Caco-2 (cell line): ENCODE results near the gene GRK5. TPM values are rescaled to one million over a fixed set of nuclear protein-coding genes. Genes with fewer than 3 reads are reported as not detected.

Experiments used
- BruUV-seq: library from RNA; stranded (reverse); fragments of 400-500 nt; replicated peaks from 2 replicates; lab custom pipeline; 2021; lab: Mats Ljungman, UMichigan
- CTCF ChIA-PET: fragments of 300-600 bp; sonication (Branson Sonifier 250); formaldehyde crosslinking; loops from one replicate; lab custom pipeline; 2022; ENCODE audit warnings: antibody characterized with exemption; lab: Charles Lee
- POLR2A ChIA-PET: fragments of 300-600 bp; sonication (Branson Sonifier 250); formaldehyde crosslinking; loops from one replicate; lab custom pipeline; 2022; ENCODE audit warnings: antibody characterized with exemption; lab: Charles Lee
- DNase-seq, 2 experiments: peaks; one replicate each; pipeline versions ENCODE4 v3.0.0 to v3.0.0-alpha.2; 2020 to 2022
- H3K27me3 ChIP-seq: replicated peaks from 2 replicates; pipeline ENCODE4 v1.6.0; 2011; ENCODE audit warnings: low read length; ENCODE audit not compliant: control insufficient read depth, insufficient read depth
- H3K36me3 ChIP-seq: 2 replicates; pipeline ENCODE4 v1.5.1; 2011; ENCODE audit warnings: low read length; ENCODE audit not compliant: control insufficient read depth, insufficient read depth
- H3K4me1 ChIP-seq: fragments of 250-450 bp; sonication (Bioruptor Pico); 2 replicates; pipeline ENCODE4 v1.5.1; 2020; ENCODE audit warnings: mild to moderate bottlenecking
- H3K4me3 ChIP-seq: 2 replicates; pipeline ENCODE4 v1.5.1; 2011; ENCODE audit warnings: low read depth, mild to moderate bottlenecking, control low read depth, low read length
- H3K9me3 ChIP-seq: fragments of 250-450 bp; sonication (Bioruptor Pico); 2 replicates; pipeline ENCODE4 v1.5.1; 2020; ENCODE audit warnings: mild to moderate bottlenecking, moderate library complexity
- H3K27ac Mint-ChIP-seq: one replicate; pipeline ENCODE4 v1.8.0; 2022; ENCODE audit warnings: mixed read lengths; ENCODE audit not compliant: unreplicated experiment
- H3K27me3 Mint-ChIP-seq: one replicate; pipeline ENCODE4 v1.8.0; 2022; ENCODE audit warnings: mixed read lengths; ENCODE audit not compliant: insufficient read depth, unreplicated experiment
- H3K36me3 Mint-ChIP-seq: one replicate; pipeline ENCODE4 v1.8.0; 2022; ENCODE audit warnings: mild to moderate bottlenecking, mixed read lengths; ENCODE audit not compliant: insufficient read depth, unreplicated experiment
- H3K4me1 Mint-ChIP-seq: one replicate; pipeline ENCODE4 v1.8.0; 2022; ENCODE audit warnings: low read depth, mixed read lengths; ENCODE audit not compliant: unreplicated experiment
- H3K4me3 Mint-ChIP-seq: one replicate; pipeline ENCODE4 v1.8.0; 2022; ENCODE audit warnings: mild to moderate bottlenecking, moderate library complexity, mixed read lengths; ENCODE audit not compliant: unreplicated experiment
- H3K9me3 Mint-ChIP-seq: one replicate; pipeline ENCODE4 v1.8.0; 2022; ENCODE audit warnings: mixed read lengths; ENCODE audit not compliant: unreplicated experiment
- intact Hi-C: fragments of 100-400 bp; cut with micrococcal nuclease; formaldehyde crosslinking; loops from one replicate; pipeline ENCODE4 v1.10.0; 2022; ENCODE audit not compliant: unreplicated experiment
- total RNA-seq: library from RNA; stranded (reverse); gene quantifications from 2 replicates; pipeline ENCODE4 v1.2.3, GENCODE V29; 2022
- TF ChIP-seq, protein P1 (sequence below), 2 experiments: fragments of 200-600 bp in 1 of 2; IDR thresholded peaks; 1 replicate in 1 of 2; 2 replicates in 1 of 2; pipeline versions ENCODE4 v1.5.1 to v1.8.0; 2011 to 2022; ENCODE audit warnings: antibody characterized with exemption in 1 of 2, control low read depth in 1 of 2, inconsistent platforms in 1 of 2, low read depth in 1 of 2, low read length in 1 of 2, mild to moderate bottlenecking in 1 of 2, moderate library complexity in 1 of 2; ENCODE audit not compliant: insufficient read depth in 1 of 2, severe bottlenecking in 1 of 2, unreplicated experiment in 1 of 2

Gene GRK5
- total RNA-seq, 1 experiment from 2014 or later: 7.7 TPM

DNA sequence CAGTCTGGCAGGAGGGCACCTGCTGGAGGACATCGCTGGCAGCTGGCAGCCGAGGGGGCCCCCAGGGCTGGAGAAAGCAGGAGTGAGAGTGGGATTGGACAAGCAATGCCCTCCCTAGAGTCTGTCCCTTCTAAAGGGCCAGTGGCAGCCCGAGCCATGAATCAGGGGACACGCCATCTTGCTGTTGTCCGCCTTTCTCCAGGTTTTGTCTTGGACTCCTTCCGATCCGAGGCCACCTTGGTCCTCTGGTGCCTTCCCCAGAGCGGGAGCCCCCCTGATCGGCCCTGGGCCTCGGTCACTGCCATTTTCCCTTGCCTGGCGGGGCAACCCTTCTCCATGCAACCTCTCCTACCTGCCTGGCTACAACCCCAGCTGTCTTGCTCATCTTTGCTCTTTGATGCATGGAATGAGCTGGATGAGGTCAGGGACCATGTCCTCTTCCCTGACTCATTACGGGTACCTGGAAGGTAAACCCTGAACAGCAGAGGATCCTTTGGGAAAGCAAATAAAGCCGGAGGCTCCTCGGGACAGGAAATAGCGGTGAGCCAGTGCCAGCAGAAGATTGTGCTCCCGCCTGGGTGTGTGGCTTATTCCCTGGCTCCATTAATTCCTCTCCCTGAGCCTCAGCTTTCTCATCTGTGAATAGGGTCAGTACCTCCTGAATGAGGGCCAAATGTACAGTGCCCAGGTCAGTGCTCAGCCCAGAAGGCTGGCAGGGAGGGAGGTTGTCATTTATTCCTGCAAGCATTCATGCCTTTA is 112.0 kb downstream of the GRK5 start:
- Mint-ChIP-seq H3K9me3 (no peaks in the 10 kb centered on the region), H3K36me3 (peaks cover 5% of the 10 kb centered on the region), H3K4me3 (no peak overlapping the region), H3K4me1 (peaks cover 64% of the 10 kb centered on the region), H3K27ac (peak overlapping the region; percentile 97), H3K27me3 (no peaks in the 10 kb centered on the region)
- Histone ChIP-seq H3K9me3 (no peaks in the 10 kb centered on the region), H3K4me3 (no peak overlapping the region), H3K36me3 (no peaks in the 10 kb centered on the region; the same call in 1 of the 2 replicates), H3K27me3 (no peaks in the 10 kb centered on the region), H3K4me1 (peaks cover 69% of the 10 kb centered on the region)
- CTCF ChIA-PET: no interaction called here
- POLR2A ChIA-PET: interaction anchor here (0.5 kb wide), 1 partner anchor 99 kb away, joined by 5 read pairs; no protein-coding TSS in a partner anchor
- no TSS peak for BruUV-seq
- no peak for DNase-seq
- intact Hi-C loops: loop anchor here (5.0 to 10.0 kb wide), 3 partner anchors 67 to 112 kb away; partner anchors contain the start of gene GRK5
- TF ChIP-seq, protein P1, sequence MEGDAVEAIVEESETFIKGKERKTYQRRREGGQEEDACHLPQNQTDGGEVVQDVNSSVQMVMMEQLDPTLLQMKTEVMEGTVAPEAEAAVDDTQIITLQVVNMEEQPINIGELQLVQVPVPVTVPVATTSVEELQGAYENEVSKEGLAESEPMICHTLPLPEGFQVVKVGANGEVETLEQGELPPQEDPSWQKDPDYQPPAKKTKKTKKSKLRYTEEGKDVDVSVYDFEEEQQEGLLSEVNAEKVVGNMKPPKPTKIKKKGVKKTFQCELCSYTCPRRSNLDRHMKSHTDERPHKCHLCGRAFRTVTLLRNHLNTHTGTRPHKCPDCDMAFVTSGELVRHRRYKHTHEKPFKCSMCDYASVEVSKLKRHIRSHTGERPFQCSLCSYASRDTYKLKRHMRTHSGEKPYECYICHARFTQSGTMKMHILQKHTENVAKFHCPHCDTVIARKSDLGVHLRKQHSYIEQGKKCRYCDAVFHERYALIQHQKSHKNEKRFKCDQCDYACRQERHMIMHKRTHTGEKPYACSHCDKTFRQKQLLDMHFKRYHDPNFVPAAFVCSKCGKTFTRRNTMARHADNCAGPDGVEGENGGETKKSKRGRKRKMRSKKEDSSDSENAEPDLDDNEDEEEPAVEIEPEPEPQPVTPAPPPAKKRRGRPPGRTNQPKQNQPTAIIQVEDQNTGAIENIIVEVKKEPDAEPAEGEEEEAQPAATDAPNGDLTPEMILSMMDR (IDR thresholded peaks at IDR 0.05; ENCODE audit: insufficient read depth in 1 of 2, low read depth in 1 of 2, low read length in 1 of 2, severe bottlenecking in 1 of 2, unreplicated experiment in 1 of 2): no peak

GRCh38 chr10:119319920-119320258 is 112.5 kb downstream of the GRK5 start:
- no peak overlapping the region for H3K4me3 ChIP-seq
- intact Hi-C loops: loop anchor here (5.0 to 10.0 kb wide), 3 partner anchors 68 to 113 kb away; partner anchors contain the start of gene GRK5
- no TSS peak for BruUV-seq
- TF ChIP-seq, protein P1 (IDR thresholded peaks at IDR 0.05; ENCODE audit: insufficient read depth in 1 of 2, low read depth in 1 of 2, low read length in 1 of 2, severe bottlenecking in 1 of 2, unreplicated experiment in 1 of 2): no peak
- ChIA-PET CTCF (no interaction called here), POLR2A (interaction anchor here (0.5 kb wide), 1 partner anchor 98 kb away, joined by 5 read pairs; no protein-coding TSS in a partner anchor)
- peaks cover 4% of the 10 kb centered on the region for H3K36me3 Mint-ChIP-seq
- no peak for DNase-seq
- H3K27ac Mint-ChIP-seq: no peak overlapping the region
- no peak overlapping the region for H3K4me3 Mint-ChIP-seq
- no peaks in the 10 kb centered on the region for H3K9me3 Mint-ChIP-seq
- no peaks in the 10 kb centered on the region for H3K27me3 ChIP-seq
- H3K4me1 ChIP-seq: peaks cover 63% of the 10 kb centered on the region
- peaks cover 60% of the 10 kb centered on the region for H3K4me1 Mint-ChIP-seq
- no peaks in the 10 kb centered on the region for H3K9me3 ChIP-seq
- no peaks in the 10 kb centered on the region for H3K27me3 Mint-ChIP-seq
- no peaks in the 10 kb centered on the region; the same call in 1 of the 2 replicates for H3K36me3 ChIP-seq

GRCh38 chr10:119320981-119321380 is 113.6 kb downstream of the GRK5 start:
- Mint-ChIP-seq H3K27me3 (no peaks in the 10 kb centered on the region), H3K4me1 (peaks cover 50% of the 10 kb centered on the region), H3K36me3 (no peaks in the 10 kb centered on the region), H3K9me3 (no peaks in the 10 kb centered on the region), H3K4me3 (no peak overlapping the region), H3K27ac (peak overlapping the region; percentile 29)
- intact Hi-C loops: no loop called here
- H3K27me3 ChIP-seq: no peaks in the 10 kb centered on the region
- H3K9me3 ChIP-seq: no peaks in the 10 kb centered on the region
- peaks cover 52% of the 10 kb centered on the region for H3K4me1 ChIP-seq
- TF ChIP-seq, protein P1 (IDR thresholded peaks at IDR 0.05; ENCODE audit: insufficient read depth in 1 of 2, low read depth in 1 of 2, low read length in 1 of 2, severe bottlenecking in 1 of 2, unreplicated experiment in 1 of 2): no peak
- ChIA-PET POLR2A (no interaction called here), CTCF (interaction anchor here (1.4 kb wide), 1 partner anchor 122 kb away, joined by 4 read pairs; no protein-coding TSS in a partner anchor)
- DNase-seq: no peak
- BruUV-seq: no TSS peak
- H3K36me3 ChIP-seq: no peaks in the 10 kb centered on the region
- H3K4me3 ChIP-seq: no peak overlapping the region
